Vagina (tissue), 2 donors: ENCODE measurements around the gene GGTLC2. TPM values are rescaled to one million over a fixed set of nuclear protein-coding genes. Genes with fewer than 3 reads are reported as not detected.
"Not testable (repeated sequence)": the region's sequence is repeated elsewhere in the genome, so short reads cannot be mapped to it uniquely, and the experiment has no call there.

Experiments used
- DNase-seq, 2 donors: peaks; one replicate each; pipeline ENCODE4 v3.0.0-alpha.2; 2017; ENCODE audit errors: extremely low spot score in 2 of 2
- H3K27ac ChIP-seq: fragments of 200-600 bp; sonication (generic); one replicate; pipeline ENCODE4 v1.5.1; 2019
- H3K27me3 ChIP-seq: fragments of 200-600 bp; sonication (generic); one replicate; pipeline ENCODE4 v1.5.1; 2019
- H3K36me3 ChIP-seq, 2 donors: fragments of 200-600 bp; sonication (generic); one replicate each; pipeline ENCODE4 v1.5.1; 2017 to 2019
- H3K4me1 ChIP-seq: fragments of 200-600 bp; sonication (generic); one replicate; pipeline ENCODE4 v1.5.1; 2019
- H3K4me3 ChIP-seq, 2 donors: fragments of 200-600 bp; sonication (generic); 1 replicate in 1 of 2; 2 replicates in 1 of 2; pipeline ENCODE4 v1.5.1; 2016 to 2019
- H3K9me3 ChIP-seq: fragments of 200-600 bp; sonication (generic); one replicate; pipeline ENCODE4 v1.5.1; 2019
- CTCF ChIP-seq, 3 experiments: fragments of 450-650 bp in 2 of 3; fragments of 200-600 bp in 1 of 3; sonication (generic) in 1 of 3; IDR thresholded peaks; one replicate each; pipeline ENCODE4 v1.5.1; 2017 to 2019; ENCODE audit warnings: antibody characterized with exemption in 3 of 3, mild to moderate bottlenecking in 2 of 3, moderate library complexity in 2 of 3
- POLR2A ChIP-seq, 2 donors: fragments of 450-650 bp; IDR thresholded peaks; one replicate each; pipeline ENCODE4 v1.6.1; 2017; ENCODE audit warnings: antibody characterized with exemption in 2 of 2, mild to moderate bottlenecking in 2 of 2, moderate library complexity in 2 of 2
- POLR2AphosphoS5 ChIP-seq, 2 donors: sonication (generic); formaldehyde crosslinking; IDR thresholded peaks; one replicate each; pipeline ENCODE4 v1.9.0; 2017; ENCODE audit warnings: antibody characterized with exemption in 2 of 2, mild to moderate bottlenecking in 2 of 2, low read depth in 1 of 2; ENCODE audit not compliant: insufficient read depth in 1 of 2
- intact Hi-C: fragments of 100-400 bp; cut with DNase I; formaldehyde crosslinking; loops from one replicate; pipeline ENCODE4 v1.15.1; 2023
- total RNA-seq: library from RNA; depleted of rRNA; stranded (reverse); fragments of >200 nt; gene quantifications from one replicate; pipeline ENCODE4 v1.2.3, GENCODE V29; 2016

Gene GGTLC2
- total RNA-seq, result not detected

GRCh38 chr22:22644314-22644713, at the start of gene GGTLC2:
Gene GGTLC2, plus strand, starts transcription at chr22:22644614. Its CDS starts 1,732 bp downstream, at chr22:22646346.
- DNase-seq, intact Hi-C loops, H3K27me3 ChIP-seq, H3K4me3 ChIP-seq, H3K27ac ChIP-seq, H3K9me3 ChIP-seq, H3K36me3 ChIP-seq, H3K4me1 ChIP-seq: not testable (repeated sequence)

GRCh38 chr22:22595001-22595835, 49.2 kb upstream of the GGTLC2 start:
- Histone ChIP-seq H3K9me3 (no peaks in the 10 kb centered on the region), H3K27me3 (no peaks in the 10 kb centered on the region), H3K36me3 (no peaks in the 10 kb centered on the region), H3K4me3 (no peak overlapping the region), H3K27ac (no peak overlapping the region), H3K4me1 (no peaks in the 10 kb centered on the region)
- no peak for TF ChIP-seq POLR2A (IDR thresholded peaks at IDR 0.05)
- TF ChIP-seq CTCF (IDR thresholded peaks at IDR 0.05), result no peak
- no peak for TF ChIP-seq POLR2AphosphoS5 (IDR thresholded peaks at IDR 0.05; ENCODE audit: insufficient read depth in 1 of 2, low read depth in 1 of 2)
- DNase-seq, result peak in 1 of 2 donors; percentile 55
- intact Hi-C loops, result no loop called here

GRCh38 chr22:22598144-22598543, 46.3 kb upstream of the GGTLC2 start:
- Histone ChIP-seq H3K4me3 (no peak overlapping the region), H3K36me3 (no peaks in the 10 kb centered on the region), H3K27me3 (no peaks in the 10 kb centered on the region), H3K27ac (no peak overlapping the region), H3K9me3 (no peaks in the 10 kb centered on the region), H3K4me1 (no peaks in the 10 kb centered on the region)
- no peak for TF ChIP-seq CTCF (IDR thresholded peaks at IDR 0.05)
- TF ChIP-seq POLR2AphosphoS5 (IDR thresholded peaks at IDR 0.05; ENCODE audit: insufficient read depth in 1 of 2, low read depth in 1 of 2), result no peak
- no peak for TF ChIP-seq POLR2A (IDR thresholded peaks at IDR 0.05)
- intact Hi-C loops, result no loop called here
- peak in 1 of 2 donors; percentile 67 for DNase-seq

- no peak overlapping the region for H3K4me3 ChIP-seq
- no peak for TF ChIP-seq POLR2A (IDR thresholded peaks at IDR 0.05)
- no peak for TF ChIP-seq POLR2AphosphoS5 (IDR thresholded peaks at IDR 0.05; ENCODE audit: insufficient read depth in 1 of 2, low read depth in 1 of 2)
- TF ChIP-seq CTCF (IDR thresholded peaks at IDR 0.05), result no peak
- H3K27me3 ChIP-seq, result no peaks in the 10 kb centered on the region
- no peak overlapping the region for H3K27ac ChIP-seq
- intact Hi-C loops, result no loop called here
- H3K9me3 ChIP-seq, result no peaks in the 10 kb centered on the region
- H3K4me1 ChIP-seq, result no peaks in the 10 kb centered on the region
- DNase-seq, result peak in 1 of 2 donors; percentile 43
- H3K36me3 ChIP-seq, result no peaks in the 10 kb centered on the region
Measured at GRCh38 chr22:22599248-22599647, 45.2 kb upstream of the GGTLC2 start.

- Histone ChIP-seq H3K4me3 (no peak overlapping the region), H3K27ac (no peak overlapping the region), H3K36me3 (no peaks in the 10 kb centered on the region), H3K9me3 (no peaks in the 10 kb centered on the region), H3K27me3 (no peaks in the 10 kb centered on the region), H3K4me1 (no peaks in the 10 kb centered on the region)
- intact Hi-C loops, result no loop called here
- TF ChIP-seq POLR2AphosphoS5 (IDR thresholded peaks at IDR 0.05; ENCODE audit: insufficient read depth in 1 of 2, low read depth in 1 of 2) (no peak), CTCF (IDR thresholded peaks at IDR 0.05) (no peak), POLR2A (IDR thresholded peaks at IDR 0.05) (no peak)
- no peak for DNase-seq
Measured at GRCh38 chr22:22600531-22601261, 43.7 kb upstream of the GGTLC2 start.
